VCaP (cell line): ENCODE data around the gene EFNA5.

Experiments used
- H3K27ac ChIP-seq: fragments of 450-650 bp; 2 replicates; pipeline ENCODE4 v1.5.1; 2017
- CTCF ChIP-seq: fragments of 450-650 bp; conservative IDR thresholded peaks from 2 replicates; pipeline ENCODE4 v1.5.1; 2017; ENCODE audit warnings: mild to moderate bottlenecking, moderate library complexity

Gene EFNA5

GRCh38 chr5:107451028-107451427 lies 219.7 kb downstream of the EFNA5 start:
- TF ChIP-seq CTCF = no peak
- H3K27ac ChIP-seq = no peak overlapping the region

GRCh38 chr5:107450531-107450930 lies 220.2 kb downstream of the EFNA5 start:
- no peak for TF ChIP-seq CTCF
- no peak overlapping the region for H3K27ac ChIP-seq

GRCh38 chr5:107449369-107449768 lies 221.4 kb downstream of the EFNA5 start:
- no peak overlapping the region for H3K27ac ChIP-seq
- no peak for TF ChIP-seq CTCF

- no peak for TF ChIP-seq CTCF
- H3K27ac ChIP-seq = no peak overlapping the region
Measured at GRCh38 chr5:107447587-107447986, 223.2 kb downstream of the EFNA5 start.

- no peak overlapping the region for H3K27ac ChIP-seq
- TF ChIP-seq CTCF = no peak
Measured at GRCh38 chr5:107446972-107447371, 223.8 kb downstream of the EFNA5 start.

- TF ChIP-seq CTCF = no peak
- no peak overlapping the region for H3K27ac ChIP-seq
Measured at GRCh38 chr5:107444300-107444699, 226.4 kb downstream of the EFNA5 start.

- no peak for TF ChIP-seq CTCF
- H3K27ac ChIP-seq = no peak overlapping the region
Measured at GRCh38 chr5:107443897-107444296, 226.8 kb downstream of the EFNA5 start.

GRCh38 chr5:107442452-107442851 lies 228.3 kb downstream of the EFNA5 start:
- no peak for TF ChIP-seq CTCF
- H3K27ac ChIP-seq = no peak overlapping the region
